ENCODE data around the gene CCDC51.

The CCDC51 gene

DNA sequence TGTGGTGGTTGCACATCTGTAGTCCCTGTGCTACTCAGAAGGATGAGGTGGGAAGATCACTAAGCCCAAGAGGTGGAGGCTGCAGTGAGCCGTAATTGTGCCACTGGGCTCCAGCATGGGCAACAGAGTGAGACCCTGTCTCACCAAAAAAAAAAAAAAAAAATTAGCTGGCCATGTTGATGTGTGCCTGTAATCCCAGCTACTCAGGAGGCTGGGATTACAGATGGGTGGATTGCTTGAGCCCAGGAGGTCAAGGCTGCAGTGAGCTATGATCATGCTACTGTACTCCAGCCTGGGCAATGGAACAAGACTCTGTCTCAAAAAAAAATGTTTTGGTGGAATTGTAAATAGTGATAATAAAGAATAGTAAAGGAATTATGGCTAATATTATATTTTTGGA is 16.5 kb upstream of the CCDC51 start:
- no peak overlapping the region for H3K4me3 ChIP-seq (ENCODE audit: control insufficient read depth, low read depth, low read length)
- DNase-seq (ENCODE audit: low read depth), result no peak
- TF ChIP-seq, protein P1, sequence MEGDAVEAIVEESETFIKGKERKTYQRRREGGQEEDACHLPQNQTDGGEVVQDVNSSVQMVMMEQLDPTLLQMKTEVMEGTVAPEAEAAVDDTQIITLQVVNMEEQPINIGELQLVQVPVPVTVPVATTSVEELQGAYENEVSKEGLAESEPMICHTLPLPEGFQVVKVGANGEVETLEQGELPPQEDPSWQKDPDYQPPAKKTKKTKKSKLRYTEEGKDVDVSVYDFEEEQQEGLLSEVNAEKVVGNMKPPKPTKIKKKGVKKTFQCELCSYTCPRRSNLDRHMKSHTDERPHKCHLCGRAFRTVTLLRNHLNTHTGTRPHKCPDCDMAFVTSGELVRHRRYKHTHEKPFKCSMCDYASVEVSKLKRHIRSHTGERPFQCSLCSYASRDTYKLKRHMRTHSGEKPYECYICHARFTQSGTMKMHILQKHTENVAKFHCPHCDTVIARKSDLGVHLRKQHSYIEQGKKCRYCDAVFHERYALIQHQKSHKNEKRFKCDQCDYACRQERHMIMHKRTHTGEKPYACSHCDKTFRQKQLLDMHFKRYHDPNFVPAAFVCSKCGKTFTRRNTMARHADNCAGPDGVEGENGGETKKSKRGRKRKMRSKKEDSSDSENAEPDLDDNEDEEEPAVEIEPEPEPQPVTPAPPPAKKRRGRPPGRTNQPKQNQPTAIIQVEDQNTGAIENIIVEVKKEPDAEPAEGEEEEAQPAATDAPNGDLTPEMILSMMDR (conservative IDR thresholded peaks at IDR 0.05; ENCODE audit: control insufficient read depth, insufficient read depth, low read depth, low read length), result no peak

DNA sequence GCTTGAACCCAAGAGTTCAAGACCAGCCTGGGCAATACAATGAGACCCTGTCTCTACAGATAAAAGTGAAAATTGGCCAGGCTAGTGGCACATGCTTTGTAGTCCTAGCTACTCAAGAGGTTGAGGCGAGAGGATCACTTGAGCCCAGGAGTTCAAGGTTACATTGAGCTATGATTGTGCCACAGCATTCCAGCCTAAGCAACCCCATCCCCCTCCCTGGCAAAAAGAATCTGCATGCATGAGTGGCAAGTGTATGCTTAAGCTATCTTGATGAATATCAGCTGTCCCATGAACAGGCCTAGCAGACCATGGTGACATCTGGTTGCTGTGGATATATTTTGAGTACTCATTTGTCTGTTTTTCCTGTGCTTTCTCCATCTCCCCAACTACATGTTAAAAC is 11.4 kb upstream of the CCDC51 start:
- TF ChIP-seq, protein P1 (conservative IDR thresholded peaks at IDR 0.05; ENCODE audit: control insufficient read depth, insufficient read depth, low read depth, low read length), result no peak
- no peak for DNase-seq (ENCODE audit: low read depth)

DNA sequence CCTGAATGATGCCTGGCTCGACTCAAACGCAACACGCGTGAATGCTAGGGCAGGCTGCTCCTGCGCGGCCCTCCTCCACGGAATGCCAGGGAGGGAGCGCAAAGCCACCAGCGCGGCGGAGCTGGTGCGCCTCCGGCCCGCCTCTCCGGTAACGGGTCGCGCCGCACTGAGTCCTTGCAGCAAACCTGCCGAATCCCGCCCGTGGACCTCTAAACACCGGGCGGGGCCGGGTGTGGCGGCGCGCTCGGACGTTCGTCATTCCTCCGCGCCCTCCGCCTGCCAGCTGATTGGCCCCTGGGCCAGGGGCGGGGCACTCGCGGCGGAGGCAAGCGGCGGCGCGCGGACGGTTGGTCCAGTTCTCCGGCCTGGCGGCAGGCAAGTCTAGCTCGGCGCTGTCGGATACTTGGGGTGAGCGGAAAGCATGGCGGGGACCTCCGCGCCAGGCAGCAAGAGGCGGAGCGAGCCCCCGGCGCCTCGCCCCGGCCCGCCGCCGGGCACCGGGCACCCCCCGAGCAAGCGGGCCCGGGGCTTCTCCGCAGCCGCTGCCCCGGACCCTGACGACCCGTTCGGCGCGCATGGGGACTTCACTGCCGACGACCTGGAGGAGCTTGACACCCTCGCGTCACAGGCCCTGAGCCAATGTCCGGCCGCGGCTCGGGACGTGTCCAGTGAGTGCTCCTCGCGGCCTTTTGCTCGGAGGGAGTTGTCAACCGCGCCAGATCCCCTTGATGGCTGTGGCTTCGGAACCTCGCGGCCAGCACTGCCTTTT is 6.7 kb upstream of the CCDC51 start, which contains the start of gene ATRIP:
ATRIP (plus strand) TSS at position 313 of the 769 bp plus-strand sequence; CDS start at position 422, 109 bp downstream.
- TF ChIP-seq, protein P1 (conservative IDR thresholded peaks at IDR 0.05; ENCODE audit: control insufficient read depth, insufficient read depth, low read depth, low read length), result no peak
- H3K4me3 ChIP-seq (ENCODE audit: control insufficient read depth, low read depth, low read length), result peak within 1 kb of the TSS; percentile 87
- DNase-seq (ENCODE audit: low read depth), result peak; percentile 75

More for the DNA sequence above, 11.4 kb upstream of the CCDC51 start:
- H3K4me3 ChIP-seq (ENCODE audit: control insufficient read depth, low read depth, low read length), result no peak overlapping the region

DNA sequence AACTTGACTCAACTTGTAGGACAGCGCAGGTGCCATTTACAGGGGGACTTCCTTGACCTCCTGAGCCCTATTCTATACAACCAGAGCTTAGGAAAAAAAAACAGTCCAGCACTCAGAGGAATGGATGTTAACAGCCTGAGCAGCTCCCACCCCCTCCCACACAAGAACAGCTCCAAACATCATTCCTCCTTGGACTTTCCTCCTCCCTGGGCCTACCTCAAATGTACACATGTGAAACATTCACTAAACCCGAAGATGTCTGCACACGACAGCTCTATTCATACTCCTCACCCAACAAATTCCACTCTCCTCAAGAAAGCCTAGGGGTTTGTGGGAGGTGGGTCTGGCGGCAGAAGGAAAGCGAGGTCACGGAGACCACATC is 6.1 kb upstream of the CCDC51 start:
- TF ChIP-seq, protein P1 (conservative IDR thresholded peaks at IDR 0.05; ENCODE audit: control insufficient read depth, insufficient read depth, low read depth, low read length), result no peak
- peak overlapping the region; percentile 87 for H3K4me3 ChIP-seq (ENCODE audit: control insufficient read depth, low read depth, low read length)
- DNase-seq (ENCODE audit: low read depth), result no peak

DNA sequence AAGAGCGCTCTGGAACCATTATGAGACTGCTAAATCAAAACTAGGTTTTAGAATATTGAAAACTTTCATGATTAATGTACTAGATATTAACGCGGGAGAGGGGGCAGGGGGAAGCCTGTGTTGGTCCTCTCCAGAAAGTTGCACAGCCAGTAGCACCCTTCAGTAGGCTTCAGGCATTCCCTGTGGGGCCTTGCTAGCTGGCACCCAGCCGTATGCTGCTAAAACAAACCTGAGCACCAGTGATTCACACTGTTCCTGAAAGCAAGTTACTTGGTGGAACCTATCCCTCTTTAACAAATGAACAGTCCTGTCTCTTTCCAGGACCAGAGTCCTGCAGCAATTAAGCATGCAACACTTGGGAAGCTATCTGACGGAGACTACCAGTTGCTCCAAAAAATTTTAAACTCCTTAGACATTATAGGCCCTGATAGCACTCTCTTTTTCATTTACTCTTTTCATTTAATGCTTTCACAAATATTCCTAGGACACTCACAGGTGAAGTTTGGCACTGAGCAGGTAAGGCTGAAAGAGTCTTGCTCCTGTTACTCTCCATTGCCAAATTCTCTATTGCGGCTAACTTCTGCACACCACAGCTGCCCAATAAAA is 5.5 kb upstream of the CCDC51 start:
- DNase-seq (ENCODE audit: low read depth), result no peak
- H3K4me3 ChIP-seq (ENCODE audit: control insufficient read depth, low read depth, low read length), result peak overlapping the region; percentile 87
- TF ChIP-seq, protein P1 (conservative IDR thresholded peaks at IDR 0.05; ENCODE audit: control insufficient read depth, insufficient read depth, low read depth, low read length), result no peak

DNA sequence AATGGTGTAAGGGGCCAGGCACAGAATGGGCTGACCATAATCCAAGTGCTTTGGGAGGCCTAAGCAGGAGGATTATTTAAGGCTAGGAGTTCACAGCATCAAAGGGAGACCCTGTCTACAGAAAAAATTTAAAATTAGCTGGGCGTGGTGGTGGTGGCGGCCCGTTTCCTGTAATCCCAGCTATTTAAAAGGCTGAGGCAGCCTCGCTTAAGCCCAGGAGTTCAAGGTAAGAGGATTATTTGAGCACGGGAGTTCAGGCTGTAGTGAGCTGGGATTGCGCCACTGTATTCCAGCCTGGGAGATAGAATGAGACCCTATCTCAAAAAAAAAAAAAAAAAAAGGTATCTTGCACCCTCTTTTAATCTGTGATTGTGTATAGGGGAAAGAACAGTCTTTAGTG is 2.0 kb upstream of the CCDC51 start:
- peak overlapping the region; percentile 96 for H3K4me3 ChIP-seq (ENCODE audit: control insufficient read depth, low read depth, low read length)
- DNase-seq (ENCODE audit: low read depth), result no peak
- TF ChIP-seq, protein P1 (conservative IDR thresholded peaks at IDR 0.05; ENCODE audit: control insufficient read depth, insufficient read depth, low read depth, low read length), result no peak
